ENCODE results near the gene VWCE. TPM values are rescaled to one million over a fixed set of nuclear protein-coding genes. Genes with fewer than 3 reads are reported as not detected.

The VWCE gene
- total RNA-seq (2014; rRNA removed; shearing (Covaris generic)), result 7.3 and 9.5 TPM in 2 replicates

GRCh38 chr11:61294717-61295595 lies at the start of gene VWCE:
Gene VWCE, minus strand, starts transcription at chr11:61295316. Its CDS starts 279 bp downstream, at chr11:61295037.
- DNase-seq (ENCODE audit: low spot score), result peak; percentile 72
- in situ Hi-C loops (cut with HindIII; ENCODE audit: low sequenced_read_pairs), result no loop called here

DNA sequence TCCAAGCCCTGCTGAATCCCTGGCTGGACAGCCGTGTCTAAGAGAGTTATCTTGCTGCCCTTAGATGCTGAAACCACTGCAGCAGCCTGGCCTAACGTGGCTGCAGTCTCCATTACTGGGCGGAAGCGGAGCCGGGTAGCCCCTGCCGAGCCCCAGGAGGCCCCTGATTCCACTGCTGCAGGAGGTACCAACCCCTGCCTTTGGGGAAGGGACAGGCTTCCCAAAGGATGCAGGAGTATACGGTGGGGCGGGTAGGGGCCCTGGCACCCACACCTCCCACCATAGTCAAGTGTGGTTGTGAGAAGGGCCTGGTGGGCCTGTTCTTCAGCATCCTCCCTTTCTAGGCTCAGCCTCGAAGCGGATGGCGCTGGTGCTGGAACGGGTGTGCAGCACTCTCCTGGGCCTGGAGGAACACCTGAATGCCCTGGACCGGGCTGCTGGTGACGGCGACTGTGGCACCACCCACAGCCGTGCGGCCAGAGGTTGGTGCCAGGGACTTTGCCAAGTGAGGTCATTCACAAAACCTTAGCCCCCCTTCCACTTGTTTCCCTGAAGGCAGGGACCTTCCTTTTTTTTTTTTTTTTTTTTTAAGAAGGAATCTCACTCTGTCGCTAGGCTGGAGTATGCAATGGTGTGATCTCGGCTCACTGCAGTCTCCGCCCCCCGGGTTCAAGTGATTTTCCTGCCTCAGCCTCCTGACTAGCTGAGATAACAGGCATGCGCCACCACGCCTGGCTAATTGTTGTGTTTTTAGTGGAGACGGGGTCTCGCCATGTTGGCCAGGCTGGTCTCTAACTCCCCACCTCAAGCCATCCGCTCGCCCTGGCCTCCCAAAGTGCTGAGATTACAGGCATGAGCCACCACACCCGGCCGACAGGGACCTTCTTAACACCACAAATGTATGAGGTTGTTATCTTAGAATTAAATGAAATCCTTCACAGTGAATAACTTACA lies 49.0 kb upstream of the VWCE start:
- in situ Hi-C loops (cut with HindIII; ENCODE audit: low sequenced_read_pairs), result no loop called here
- DNase-seq (ENCODE audit: low spot score), result no peak

DNA sequence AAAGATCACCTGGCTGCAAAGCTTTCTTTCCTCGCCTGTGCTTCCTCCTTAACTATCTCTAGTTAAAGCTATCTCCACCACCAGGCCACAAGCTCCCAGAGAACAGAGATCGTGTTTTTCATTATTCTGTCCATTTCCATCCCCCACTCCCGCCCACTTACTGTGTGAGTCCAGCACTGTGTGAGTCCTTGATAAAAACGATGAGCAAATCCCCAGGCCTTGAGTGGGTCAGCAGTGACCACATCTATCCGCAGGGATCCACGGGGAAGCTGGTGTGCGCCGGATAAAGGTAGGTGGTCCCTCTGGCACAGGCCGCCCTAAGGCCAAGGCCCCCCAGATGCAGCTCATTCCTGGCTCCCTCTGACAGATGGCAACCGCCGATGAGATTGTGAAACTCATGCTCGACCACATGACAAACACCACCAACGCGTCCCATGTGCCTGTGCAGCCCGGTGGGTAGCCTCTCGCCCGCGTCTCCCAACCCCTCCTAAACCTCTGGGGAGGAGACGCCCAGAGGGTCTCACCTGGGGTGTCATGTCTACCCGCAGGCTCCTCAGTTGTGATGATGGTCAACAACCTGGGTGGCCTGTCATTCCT lies 47.2 kb upstream of the VWCE start:
- no peak for DNase-seq (ENCODE audit: low spot score)
- in situ Hi-C loops (cut with HindIII; ENCODE audit: low sequenced_read_pairs), result no loop called here

DNA sequence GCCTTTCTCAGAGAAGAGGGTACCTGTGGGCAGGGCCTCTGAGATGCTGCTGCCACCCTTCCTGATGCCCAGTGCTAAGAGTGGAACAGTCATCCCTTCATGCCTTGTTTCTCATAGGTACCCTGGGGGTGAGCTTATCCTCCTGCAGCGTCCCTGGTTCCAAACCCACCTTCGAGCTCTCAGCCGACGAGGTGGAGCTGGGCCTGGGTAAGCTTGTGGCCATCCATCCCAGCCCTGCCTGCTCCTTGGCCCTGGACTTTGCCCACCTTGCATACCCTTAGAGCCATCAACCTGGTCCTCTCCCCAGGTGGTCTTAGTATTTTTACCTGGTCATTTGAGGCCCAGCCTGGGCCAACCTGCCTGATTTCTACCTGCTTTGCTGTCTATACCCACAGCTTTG lies 46.6 kb upstream of the VWCE start:
- no peak for DNase-seq (ENCODE audit: low spot score)
- in situ Hi-C loops (cut with HindIII; ENCODE audit: low sequenced_read_pairs), result no loop called here

GRCh38 chr11:61340979-61341378 lies 45.9 kb upstream of the VWCE start:
- DNase-seq (ENCODE audit: low spot score), result no peak
- in situ Hi-C loops (cut with HindIII; ENCODE audit: low sequenced_read_pairs), result no loop called here

DNA sequence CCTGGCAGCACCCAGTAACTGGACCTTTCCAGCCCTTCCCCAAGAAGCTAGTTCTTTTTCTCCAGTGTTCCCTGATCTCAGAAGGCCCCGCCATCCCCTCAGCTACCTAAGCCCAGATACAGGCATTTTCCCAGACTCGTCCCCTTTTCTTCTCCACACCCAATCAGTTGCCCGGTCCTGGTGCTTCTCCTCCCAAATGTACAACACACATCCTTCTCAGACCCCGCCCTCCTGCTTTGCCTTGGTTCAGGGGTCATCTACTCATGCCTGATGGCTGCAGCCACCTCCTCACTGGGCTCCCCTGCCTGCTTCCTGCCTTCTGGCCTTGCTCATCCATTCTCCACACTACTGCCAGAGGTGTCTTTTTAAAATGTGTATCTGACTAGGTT lies 44.4 kb upstream of the VWCE start:
- in situ Hi-C loops (cut with HindIII; ENCODE audit: low sequenced_read_pairs), result no loop called here

DNA sequence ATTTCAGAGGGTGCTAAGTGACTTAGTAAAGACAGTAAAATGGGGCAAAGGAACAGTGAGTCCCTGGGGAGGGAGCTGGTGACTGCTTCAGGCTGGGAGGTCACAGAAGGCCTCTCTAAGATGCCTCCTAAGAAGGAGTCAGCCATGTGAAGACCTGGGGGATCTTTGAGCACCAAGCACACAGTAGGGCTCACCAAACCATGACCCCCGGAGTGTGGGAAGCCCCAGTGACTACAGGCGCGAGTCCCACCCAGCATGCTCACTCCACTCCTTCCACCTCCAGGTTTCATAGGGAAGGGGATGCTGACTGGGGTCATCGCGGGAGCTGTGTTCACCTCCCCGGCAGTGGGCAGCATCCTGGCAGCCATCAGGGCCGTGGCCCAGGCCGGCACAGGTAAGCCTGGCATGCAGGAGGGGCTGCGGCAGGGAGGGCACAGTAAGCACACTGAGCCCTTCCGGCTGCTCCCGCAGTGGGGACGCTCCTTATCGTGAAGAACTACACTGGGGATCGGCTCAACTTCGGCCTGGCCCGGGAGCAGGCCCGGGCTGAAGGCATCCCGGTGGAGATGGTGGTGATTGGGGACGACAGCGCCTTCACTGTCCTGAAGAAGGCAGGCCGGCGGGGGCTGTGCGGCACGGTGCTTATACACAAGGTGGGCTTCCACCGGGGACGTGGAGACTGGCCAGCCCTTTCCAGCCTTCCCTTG lies 43.8 kb upstream of the VWCE start:
- no peak for DNase-seq (ENCODE audit: low spot score)
- in situ Hi-C loops (cut with HindIII; ENCODE audit: low sequenced_read_pairs), result no loop called here

More for the DNA sequence above, 44.4 kb upstream of the VWCE start:
- DNase-seq (ENCODE audit: low spot score), result no peak

- DNase-seq (ENCODE audit: low spot score), result no peak
- in situ Hi-C loops (cut with HindIII; ENCODE audit: low sequenced_read_pairs), result no loop called here
These were observed 42.8 kb upstream of the VWCE start for GRCh38 chr11:61337706-61338470.

GRCh38 chr11:61336171-61336935 lies 41.2 kb upstream of the VWCE start:
- peak; percentile 96 for DNase-seq (ENCODE audit: low spot score)

DNA sequence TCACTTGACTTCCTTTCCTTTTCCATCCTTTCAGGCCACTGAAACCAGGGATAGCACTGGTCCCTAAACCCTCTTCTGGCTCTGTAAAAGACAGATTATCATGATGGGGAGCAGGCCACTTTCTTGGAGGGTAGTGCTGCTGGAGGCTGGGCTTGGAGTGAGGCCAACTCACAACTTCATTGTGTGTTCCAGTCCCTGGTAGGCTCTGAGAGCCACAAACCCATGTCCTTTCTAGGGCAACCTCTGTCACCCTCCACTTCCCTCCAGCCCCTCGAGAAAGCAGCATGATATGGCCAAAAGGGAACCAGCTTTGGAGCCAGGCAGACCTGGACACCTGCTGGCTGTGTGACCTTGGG lies 40.2 kb upstream of the VWCE start:
- in situ Hi-C loops (cut with HindIII; ENCODE audit: low sequenced_read_pairs), result no loop called here
- no peak for DNase-seq (ENCODE audit: low spot score)

More at GRCh38 chr11:61336171-61336935, 41.2 kb upstream of the VWCE start:
- in situ Hi-C loops (cut with HindIII; ENCODE audit: low sequenced_read_pairs), result no loop called here

DNA sequence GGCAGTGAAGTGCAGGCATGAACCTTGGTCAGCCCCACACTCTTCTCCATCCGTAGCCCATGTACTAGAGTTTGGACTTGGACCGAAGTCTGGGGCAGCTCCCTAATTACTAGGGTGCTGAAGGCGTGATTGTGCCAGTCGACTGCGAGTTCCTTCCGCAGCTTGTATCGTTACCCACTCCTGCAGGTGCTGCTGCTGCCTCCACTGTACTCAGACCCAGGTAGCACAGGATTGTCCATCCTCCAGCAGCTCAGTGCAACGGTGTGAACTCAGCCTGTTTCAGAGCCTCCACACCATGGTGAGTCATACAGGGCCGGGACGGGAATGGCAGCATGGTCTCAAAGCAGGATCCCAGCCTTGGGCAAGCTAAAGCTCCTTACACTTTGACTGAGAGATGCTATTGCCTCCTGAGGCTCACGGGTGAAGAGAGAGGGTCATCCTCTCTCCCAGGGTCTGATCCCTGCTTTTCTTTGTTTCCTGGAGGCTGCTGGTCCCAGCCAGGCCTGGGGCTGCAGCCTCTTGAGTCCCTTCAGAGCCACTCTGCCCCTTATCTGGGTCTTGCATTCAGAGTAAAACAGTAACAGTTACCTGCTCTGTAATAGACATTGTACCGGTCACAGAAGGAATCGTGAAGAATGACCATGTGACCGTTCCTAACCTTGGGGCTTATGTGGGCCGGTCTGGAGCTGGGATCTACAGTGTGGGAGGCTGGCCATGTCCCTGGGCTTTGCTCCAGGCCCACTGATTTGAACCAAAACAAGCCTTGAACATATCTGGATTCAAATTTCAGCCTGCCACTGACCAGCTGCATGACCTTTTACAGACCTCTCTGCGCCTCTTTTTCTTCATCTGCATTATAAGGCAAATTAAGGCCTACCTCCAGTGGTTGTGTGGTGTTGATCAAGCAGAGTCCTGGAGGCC lies 39.6 kb upstream of the VWCE start:
- DNase-seq (ENCODE audit: low spot score), result peak; percentile 3
- in situ Hi-C loops (cut with HindIII; ENCODE audit: low sequenced_read_pairs), result no loop called here

GRCh38 chr11:61333550-61334433 lies 38.7 kb upstream of the VWCE start:
- in situ Hi-C loops (cut with HindIII; ENCODE audit: low sequenced_read_pairs), result no loop called here
- DNase-seq (ENCODE audit: low spot score), result no peak

DNA sequence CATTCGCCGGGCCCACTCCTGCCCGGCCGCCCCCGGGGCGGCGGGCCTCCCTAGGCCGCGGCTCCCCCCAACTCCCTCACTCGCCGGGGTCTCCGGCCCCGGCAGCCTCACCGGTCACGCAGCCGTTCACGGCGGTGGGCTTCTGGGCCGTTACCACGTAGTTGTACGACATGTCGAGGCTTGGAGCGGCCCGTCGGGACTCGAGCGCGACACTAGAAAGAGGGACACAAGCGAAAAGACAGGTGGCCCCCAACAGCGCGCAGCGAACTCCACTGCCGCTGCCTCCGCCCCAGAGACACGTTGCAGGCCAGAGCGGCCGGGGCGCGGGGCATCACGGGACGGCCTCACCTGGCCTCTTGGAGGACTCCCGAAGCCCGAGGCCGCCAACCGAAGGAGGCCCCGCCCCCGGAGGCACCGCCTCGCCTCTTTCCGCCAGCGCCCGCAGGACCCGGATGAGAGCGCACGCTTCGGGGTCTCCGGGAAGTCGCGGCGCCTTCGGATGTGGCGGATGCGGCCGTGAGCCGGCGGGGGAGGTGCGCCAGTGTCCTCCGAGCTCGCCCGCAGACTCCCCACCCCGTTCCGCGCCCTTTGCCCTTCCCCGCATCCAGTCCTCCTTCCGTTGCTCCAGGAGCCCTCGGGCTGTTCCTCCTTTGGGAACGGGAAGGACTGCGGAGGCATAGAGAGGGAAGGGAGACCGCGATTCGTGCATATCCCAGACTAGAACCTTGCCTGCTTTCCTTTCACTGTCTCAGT lies 37.9 kb upstream of the VWCE start, which contains the start of the genes DDB1 and TKFC:
Gene DDB1 (minus strand): TSS at position 309 of the 753 bp plus-strand sequence. CDS start 137 bp downstream, at position 172.
Gene TKFC (plus strand): TSS at position 432 of the 753 bp plus-strand sequence. CDS start 1,501 bp downstream, outside the sequence.
- in situ Hi-C loops (cut with HindIII; ENCODE audit: low sequenced_read_pairs), result no loop called here
- peak; percentile 94 for DNase-seq (ENCODE audit: low spot score)

GRCh38 chr11:61332281-61332796 lies 37.2 kb upstream of the VWCE start:
- in situ Hi-C loops (cut with HindIII; ENCODE audit: low sequenced_read_pairs), result no loop called here
- peak; percentile 0 for DNase-seq (ENCODE audit: low spot score)

- DNase-seq (ENCODE audit: low spot score), result no peak
- in situ Hi-C loops (cut with HindIII; ENCODE audit: low sequenced_read_pairs), result no loop called here
These were observed 36.5 kb upstream of the VWCE start for GRCh38 chr11:61331651-61332050.

All from G401 (cell line).